ENCODE results near the gene GPR142. TPM values are rescaled to one million over a fixed set of nuclear protein-coding genes. Genes with fewer than 3 reads are reported as not detected.

Gene GPR142
- total RNA-seq, 1 experiment from 2014 or later, result 0.33 TPM

DNA sequence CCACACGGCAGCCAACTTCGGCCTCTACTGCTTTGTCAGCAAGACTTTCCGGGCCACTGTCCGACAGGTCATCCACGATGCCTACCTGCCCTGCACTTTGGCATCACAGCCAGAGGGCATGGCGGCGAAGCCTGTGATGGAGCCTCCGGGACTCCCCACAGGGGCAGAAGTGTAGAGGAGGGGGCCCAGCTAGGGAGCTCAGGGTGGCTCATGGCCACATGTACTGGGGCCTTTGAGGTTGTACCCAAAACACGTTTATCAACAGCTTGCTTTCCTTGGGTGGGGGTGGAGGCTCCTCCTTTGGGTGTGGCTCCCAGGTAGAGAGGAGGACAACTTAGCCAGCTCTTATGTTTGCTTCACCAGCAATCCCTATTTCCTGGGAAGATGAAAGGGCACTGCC, 5.1 kb downstream of the GPR142 start:
- no peak overlapping the region for H3K9ac ChIP-seq (ENCODE audit: extremely low read depth, insufficient read length, low read length)
- no peak overlapping the region for H2BK15ac ChIP-seq (ENCODE audit: low read depth, low read length)
- no peak overlapping the region; a peak in 1 of 5 replicates for H3K4me3 Mint-ChIP-seq
- H2BK5ac ChIP-seq (ENCODE audit: insufficient read length, low read length), result no peak overlapping the region
- no peak overlapping the region for H3K18ac ChIP-seq (ENCODE audit: insufficient read length, low read depth, low read length)
- no peaks in the 10 kb centered on the region for H3K9me3 ChIP-seq (ENCODE audit: control insufficient read depth, low read depth, low read length)
- no peaks in the 10 kb centered on the region for H3K79me1 ChIP-seq (ENCODE audit: insufficient read depth, low read depth, low read length, poor library complexity, severe bottlenecking)
- H3K27me3 ChIP-seq (ENCODE audit: insufficient read depth, low read length), result no peaks in the 10 kb centered on the region
- no peak overlapping the region for H3T11ph ChIP-seq (ENCODE audit: low read length)
- no peaks in the 10 kb centered on the region for H3K4me1 ChIP-seq (ENCODE audit: insufficient read depth, low read length)
- no peak overlapping the region for H3K27ac ChIP-seq (ENCODE audit: insufficient read length, low read depth, low read length)
- no peaks in the 10 kb centered on the region; a peak in 1 of 5 replicates for H3K9me3 Mint-ChIP-seq
- no peak overlapping the region for H4K91ac ChIP-seq (ENCODE audit: insufficient read length, low read depth, low read length)
- no peak overlapping the region for H2BK12ac ChIP-seq (ENCODE audit: insufficient read length, low read depth, low read length)
- no peak overlapping the region for H2AK5ac ChIP-seq (ENCODE audit: insufficient read length, low read length)
- peaks cover 69% of the 10 kb centered on the region for H3K27me3 Mint-ChIP-seq (ENCODE audit: low read depth)
- H2BK20ac ChIP-seq (ENCODE audit: low read depth, low read length, poor library complexity, severe bottlenecking), result no peak overlapping the region
- H3K23ac ChIP-seq (ENCODE audit: insufficient read length, low read depth, low read length), result no peak overlapping the region
- TF ChIP-seq, protein P1, sequence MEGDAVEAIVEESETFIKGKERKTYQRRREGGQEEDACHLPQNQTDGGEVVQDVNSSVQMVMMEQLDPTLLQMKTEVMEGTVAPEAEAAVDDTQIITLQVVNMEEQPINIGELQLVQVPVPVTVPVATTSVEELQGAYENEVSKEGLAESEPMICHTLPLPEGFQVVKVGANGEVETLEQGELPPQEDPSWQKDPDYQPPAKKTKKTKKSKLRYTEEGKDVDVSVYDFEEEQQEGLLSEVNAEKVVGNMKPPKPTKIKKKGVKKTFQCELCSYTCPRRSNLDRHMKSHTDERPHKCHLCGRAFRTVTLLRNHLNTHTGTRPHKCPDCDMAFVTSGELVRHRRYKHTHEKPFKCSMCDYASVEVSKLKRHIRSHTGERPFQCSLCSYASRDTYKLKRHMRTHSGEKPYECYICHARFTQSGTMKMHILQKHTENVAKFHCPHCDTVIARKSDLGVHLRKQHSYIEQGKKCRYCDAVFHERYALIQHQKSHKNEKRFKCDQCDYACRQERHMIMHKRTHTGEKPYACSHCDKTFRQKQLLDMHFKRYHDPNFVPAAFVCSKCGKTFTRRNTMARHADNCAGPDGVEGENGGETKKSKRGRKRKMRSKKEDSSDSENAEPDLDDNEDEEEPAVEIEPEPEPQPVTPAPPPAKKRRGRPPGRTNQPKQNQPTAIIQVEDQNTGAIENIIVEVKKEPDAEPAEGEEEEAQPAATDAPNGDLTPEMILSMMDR (conservative IDR thresholded peaks at IDR 0.05), result no peak
- peaks cover 8 to 11% of the 10 kb centered on the region in 2 experiments for H3K4me1 Mint-ChIP-seq
- no peaks in the 10 kb centered on the region for H3K36me3 Mint-ChIP-seq (ENCODE audit: insufficient read depth in 1 of 3, low read depth in 3 of 3)
- no peak overlapping the region for H4K5ac ChIP-seq (ENCODE audit: insufficient read length, low read depth, low read length)
- no peak overlapping the region for H2AFZ ChIP-seq (ENCODE audit: low read length)
- H3K56ac ChIP-seq (ENCODE audit: insufficient read length, low read depth, low read length), result no peak overlapping the region
- no peaks in the 10 kb centered on the region for H3K79me2 ChIP-seq (ENCODE audit: insufficient read depth, low read length)
- no peak for DNase-seq
- no peak overlapping the region for H3K27ac Mint-ChIP-seq
- H3K4me2 ChIP-seq (ENCODE audit: insufficient read depth, insufficient read length, low read length), result no peak overlapping the region
- H3K14ac ChIP-seq (ENCODE audit: insufficient read depth, low read length), result no peak overlapping the region
- H4K20me1 ChIP-seq (ENCODE audit: control insufficient read depth, insufficient read depth, insufficient read length), result no peaks in the 10 kb centered on the region
- H4K8ac ChIP-seq (replicated peaks; ENCODE audit: insufficient read length, low read depth, low read length), result no peak overlapping the region
- H3K23me2 ChIP-seq (ENCODE audit: insufficient read length, low read depth, low read length, poor library complexity, severe bottlenecking), result no peaks in the 10 kb centered on the region
- H3K4ac ChIP-seq (ENCODE audit: low read depth, low read length), result no peak overlapping the region
- H2BK120ac ChIP-seq (ENCODE audit: low read depth, low read length, poor library complexity, severe bottlenecking), result no peak overlapping the region
- no CpG with 5 or more reads among the region's 9 CpGs for WGBS (ENCODE audit: extremely low coverage, insufficient read length, low lambda C conversion rate)
